ENCODE results near the gene LMO4.

Gene LMO4

GRCh38 chr1:87328272-87329050, at the start of gene LMO4:
LMO4 (plus strand) TSS chr1:87328880; CDS start chr1:87332016, 3,136 bp downstream.
- DNase-seq, result peak; percentile 99

GRCh38 chr1:87279536-87279875, 49.2 kb upstream of the LMO4 start:
- no peak for DNase-seq

GRCh38 chr1:87279966-87280535, 48.6 kb upstream of the LMO4 start:
- peak; percentile 21 for DNase-seq

GRCh38 chr1:87284456-87285240, 44.0 kb upstream of the LMO4 start:
- no peak for DNase-seq

GRCh38 chr1:87291107-87291506, 37.6 kb upstream of the LMO4 start:
- DNase-seq, result peak; percentile 82

- DNase-seq, result peak; percentile 65
Observed at GRCh38 chr1:87292684-87293493, 35.8 kb upstream of the LMO4 start.

GRCh38 chr1:87294633-87295032, 34.0 kb upstream of the LMO4 start:
- no peak for DNase-seq

- DNase-seq, result no peak
Observed at GRCh38 chr1:87295445-87296110, 33.1 kb upstream of the LMO4 start.

- DNase-seq, result no peak
Observed at GRCh38 chr1:87296206-87296605, 32.5 kb upstream of the LMO4 start.

GRCh38 chr1:87299661-87300060, 29.0 kb upstream of the LMO4 start:
- DNase-seq, result no peak

GRCh38 chr1:87300628-87301027, 28.1 kb upstream of the LMO4 start:
- DNase-seq, result no peak

- no peak for DNase-seq
Observed at GRCh38 chr1:87305151-87305550, 23.5 kb upstream of the LMO4 start.

GRCh38 chr1:87305762-87306161, 22.9 kb upstream of the LMO4 start:
- peak; percentile 75 for DNase-seq

GRCh38 chr1:87307306-87307705, 21.4 kb upstream of the LMO4 start:
- DNase-seq, result no peak

GRCh38 chr1:87307931-87308330, 20.7 kb upstream of the LMO4 start:
- DNase-seq, result no peak

GRCh38 chr1:87314091-87314490, 14.6 kb upstream of the LMO4 start:
- no peak for DNase-seq

- DNase-seq, result no peak
Observed at GRCh38 chr1:87318056-87318650, 10.5 kb upstream of the LMO4 start.

- no peak for DNase-seq
Observed at GRCh38 chr1:87318806-87319205, 9.9 kb upstream of the LMO4 start.

GRCh38 chr1:87325982-87326738, 2.5 kb upstream of the LMO4 start:
- DNase-seq, result peak; percentile 44

GRCh38 chr1:87327376-87328271, 1.1 kb upstream of the LMO4 start:
- DNase-seq, result peak; percentile 20

Measured in fibroblast of skin of right quadriceps (primary cell).